Measurements from ENCODE around the gene MAP2K7. TPM values are rescaled to one million over a fixed set of nuclear protein-coding genes. Genes with fewer than 3 reads are reported as not detected.
"Not testable (repeated sequence)": the region's sequence is repeated elsewhere in the genome, so short reads cannot be mapped to it uniquely, and the experiment has no call there.

Gene MAP2K7
- polyA plus RNA-seq, 1 experiment = 5.6 TPM

DNA sequence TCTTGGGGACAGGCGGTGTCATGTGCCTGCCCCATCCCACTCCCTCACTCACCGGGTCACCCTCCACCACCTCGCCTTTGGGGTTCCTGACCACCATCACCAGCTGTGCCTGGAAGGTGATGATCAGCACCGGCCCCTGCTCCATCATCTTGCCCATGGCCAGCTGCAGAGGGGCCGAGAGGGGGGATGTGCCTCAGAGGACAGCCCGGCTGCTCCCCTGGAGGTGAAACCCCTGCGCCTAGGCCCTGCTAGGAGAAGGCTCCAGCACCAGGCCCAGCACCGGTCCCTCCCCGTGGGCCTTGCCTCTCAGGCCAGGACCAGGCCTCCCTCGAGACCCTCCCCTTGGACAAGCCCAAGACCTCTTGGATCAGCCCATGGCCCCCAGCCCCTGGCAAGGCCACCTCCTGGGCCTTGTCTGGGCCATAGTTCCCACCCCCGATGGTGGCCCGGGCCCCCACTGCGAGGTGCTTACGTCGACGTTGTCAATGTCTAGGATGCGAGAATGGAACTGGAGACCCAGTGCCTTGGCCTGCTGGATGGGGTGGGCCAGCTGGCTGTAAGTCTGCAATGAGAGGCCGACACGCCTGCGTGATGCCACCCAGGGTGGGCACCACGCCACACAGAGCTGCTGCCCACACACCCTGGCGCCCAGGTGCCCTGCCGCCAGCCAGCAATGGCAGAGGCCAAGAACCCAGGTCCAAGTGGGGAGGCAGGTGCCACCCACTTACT lies 24.1 kb downstream of the MAP2K7 start:
- H3K9me3 ChIP-seq (ENCODE audit: control insufficient read depth, insufficient read depth, low read length) = no peaks in the 10 kb centered on the region
- ChIA-PET CTCF (interaction anchor here (1.4 to 3.5 kb wide), 4 partner anchors 10 to 75 kb away, joined by 3 to 35 read pairs (median 6); partner anchors contain the start of gene TIMM44), POLR2A (interaction anchor here (0.6 to 1.8 kb wide), 2 partner anchors 10 to 17 kb away, joined by 3 to 4 read pairs; no protein-coding TSS in a partner anchor)
- peak overlapping the region; percentile 99 for H3K27ac ChIP-seq (ENCODE audit: low read depth, low read length)
- DNase-seq (ENCODE audit: low read depth, low spot score) = no peak
- H3K27me3 ChIP-seq (ENCODE audit: control insufficient read depth, insufficient read depth, low read length) = no peaks in the 10 kb centered on the region
- no peak overlapping the region for H3K4me3 ChIP-seq (ENCODE audit: low read depth, low read length)
- TF ChIP-seq, protein P1, sequence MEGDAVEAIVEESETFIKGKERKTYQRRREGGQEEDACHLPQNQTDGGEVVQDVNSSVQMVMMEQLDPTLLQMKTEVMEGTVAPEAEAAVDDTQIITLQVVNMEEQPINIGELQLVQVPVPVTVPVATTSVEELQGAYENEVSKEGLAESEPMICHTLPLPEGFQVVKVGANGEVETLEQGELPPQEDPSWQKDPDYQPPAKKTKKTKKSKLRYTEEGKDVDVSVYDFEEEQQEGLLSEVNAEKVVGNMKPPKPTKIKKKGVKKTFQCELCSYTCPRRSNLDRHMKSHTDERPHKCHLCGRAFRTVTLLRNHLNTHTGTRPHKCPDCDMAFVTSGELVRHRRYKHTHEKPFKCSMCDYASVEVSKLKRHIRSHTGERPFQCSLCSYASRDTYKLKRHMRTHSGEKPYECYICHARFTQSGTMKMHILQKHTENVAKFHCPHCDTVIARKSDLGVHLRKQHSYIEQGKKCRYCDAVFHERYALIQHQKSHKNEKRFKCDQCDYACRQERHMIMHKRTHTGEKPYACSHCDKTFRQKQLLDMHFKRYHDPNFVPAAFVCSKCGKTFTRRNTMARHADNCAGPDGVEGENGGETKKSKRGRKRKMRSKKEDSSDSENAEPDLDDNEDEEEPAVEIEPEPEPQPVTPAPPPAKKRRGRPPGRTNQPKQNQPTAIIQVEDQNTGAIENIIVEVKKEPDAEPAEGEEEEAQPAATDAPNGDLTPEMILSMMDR (IDR thresholded peaks at IDR 0.05; ENCODE audit: low read depth, low read length) = no peak

DNA sequence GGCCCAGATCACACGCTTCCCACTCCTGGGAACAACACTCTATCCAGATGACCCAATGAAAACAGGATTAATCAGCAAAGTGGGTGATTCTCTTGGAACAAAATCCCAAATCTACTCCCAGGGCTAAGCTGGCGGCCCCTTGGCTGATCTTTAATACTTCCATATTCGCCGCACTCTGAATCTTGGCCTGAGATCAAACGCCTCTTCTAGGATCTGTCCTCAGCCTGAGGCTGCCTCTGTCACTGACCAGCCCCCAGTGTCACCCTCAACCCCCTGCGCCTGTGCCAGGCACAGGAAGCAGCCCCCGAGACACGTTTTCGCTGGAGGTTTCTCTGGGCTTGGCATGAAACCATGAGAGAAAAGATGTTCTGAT lies 24.6 kb downstream of the MAP2K7 start:
- no peaks in the 10 kb centered on the region for H3K27me3 ChIP-seq (ENCODE audit: control insufficient read depth, insufficient read depth, low read length)
- H3K4me3 ChIP-seq (ENCODE audit: low read depth, low read length) = peak overlapping the region; percentile 10; the same call in 1 of the 2 replicates
- TF ChIP-seq, protein P1 (IDR thresholded peaks at IDR 0.05; ENCODE audit: low read depth, low read length) = no peak
- H3K27ac ChIP-seq (ENCODE audit: low read depth, low read length) = peak overlapping the region; percentile 99
- DNase-seq (ENCODE audit: low read depth, low spot score) = no peak
- ChIA-PET CTCF (interaction anchor here (0.6 to 3.5 kb wide), 5 partner anchors 10 to 76 kb away, joined by 3 to 35 read pairs (median 7); partner anchors contain the start of gene TIMM44), POLR2A (interaction anchor here (1.0 to 1.8 kb wide), 4 partner anchors 11 to 829 kb away, joined by 4 to 22 read pairs (median 4); partner anchors contain the start of genes MAP2K7 and TIMM44)
- no peaks in the 10 kb centered on the region for H3K9me3 ChIP-seq (ENCODE audit: control insufficient read depth, insufficient read depth, low read length)

DNA sequence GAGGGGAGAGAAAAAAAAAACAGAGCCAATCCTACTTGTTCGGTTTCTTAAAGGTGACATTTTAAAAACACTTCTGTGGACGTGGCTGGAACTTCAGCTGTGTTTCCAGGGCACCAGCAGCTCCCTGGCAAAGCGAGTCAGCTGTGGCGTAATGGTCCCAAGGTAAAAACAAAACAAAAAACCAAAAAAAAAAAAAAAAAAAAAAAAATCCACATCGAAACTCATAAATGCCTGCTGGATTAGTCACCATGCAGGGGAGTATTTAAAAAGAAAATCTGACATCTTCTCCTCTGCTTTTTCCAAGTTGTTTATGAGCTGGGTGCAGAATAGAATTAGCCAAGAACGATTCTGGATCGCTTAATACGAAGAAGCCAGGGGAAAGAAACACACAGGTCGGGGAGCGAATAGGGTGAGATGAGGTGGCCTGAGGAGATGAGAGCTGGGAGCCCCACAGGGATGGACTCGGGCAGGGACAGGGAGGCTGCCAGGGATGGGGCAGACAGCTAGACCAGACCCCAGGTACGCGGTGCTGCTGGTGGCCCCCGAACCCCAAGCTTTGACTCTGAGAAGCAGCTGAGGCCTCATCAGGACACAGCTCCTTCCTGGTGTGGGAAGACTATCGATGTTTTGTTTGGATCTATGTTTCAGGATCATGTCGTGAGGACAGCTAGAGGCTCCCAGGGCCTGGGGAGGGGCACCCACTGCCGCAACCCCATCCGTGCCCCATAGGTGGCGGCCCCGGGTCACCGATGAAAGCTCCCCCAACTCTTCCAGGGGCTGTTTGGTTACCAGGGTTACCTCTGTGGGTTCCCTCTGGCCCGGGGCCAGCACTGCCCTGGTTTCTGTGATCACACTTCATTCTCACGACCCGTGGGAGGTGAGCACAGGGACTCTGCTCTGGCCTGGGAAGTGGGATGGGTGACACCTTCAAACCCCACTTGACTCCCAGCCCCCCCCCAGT lies 25.3 kb downstream of the MAP2K7 start:
- H3K27me3 ChIP-seq (ENCODE audit: control insufficient read depth, insufficient read depth, low read length) = no peaks in the 10 kb centered on the region
- CTCF ChIA-PET = interaction anchor here (0.6 to 3.5 kb wide), 12 partner anchors 9 to 1697 kb away, joined by 3 to 35 read pairs (median 6); partner anchors contain the start of genes SNAPC2 and TIMM44
- TF ChIP-seq, protein P1 (IDR thresholded peaks at IDR 0.05; ENCODE audit: low read depth, low read length) = peak; percentile 47
- H3K27ac ChIP-seq (ENCODE audit: low read depth, low read length) = peak overlapping the region; percentile 99
- no peaks in the 10 kb centered on the region; the same call in 1 of the 2 replicates for H3K9me3 ChIP-seq (ENCODE audit: control insufficient read depth, insufficient read depth, low read length)
- POLR2A ChIA-PET = interaction anchor here (0.6 to 1.8 kb wide), 7 partner anchors 9 to 830 kb away, joined by 3 to 22 read pairs (median 4); partner anchors contain the start of genes MAP2K7 and TIMM44
- H3K4me3 ChIP-seq (ENCODE audit: low read depth, low read length) = peak overlapping the region; percentile 29
- peak; percentile 78 for DNase-seq (ENCODE audit: low read depth, low spot score)

DNA sequence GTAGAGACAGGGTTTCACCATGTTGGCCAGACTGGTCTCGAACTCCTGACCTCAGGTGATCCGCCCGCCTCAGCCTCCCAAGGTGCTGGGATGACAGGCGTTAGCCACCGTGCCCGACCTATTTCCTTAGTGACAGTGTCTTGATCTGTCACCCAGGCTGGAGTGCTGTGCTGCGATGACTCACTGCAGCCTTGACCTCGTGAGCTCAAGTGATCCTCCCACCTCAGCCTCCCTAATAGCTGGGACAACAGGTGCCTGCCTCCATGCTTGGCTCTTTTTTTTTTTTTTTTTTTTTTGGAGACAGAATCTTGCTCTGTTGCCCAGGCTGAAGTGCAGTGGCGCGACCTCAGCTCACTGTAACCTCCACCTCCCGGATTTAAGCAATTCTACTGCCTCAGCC lies 26.4 kb downstream of the MAP2K7 start:
- DNase-seq (ENCODE audit: low read depth, low spot score); H3K27me3 ChIP-seq (ENCODE audit: control insufficient read depth, insufficient read depth, low read length); H3K9me3 ChIP-seq (ENCODE audit: control insufficient read depth, insufficient read depth, low read length); H3K4me3 ChIP-seq (ENCODE audit: low read depth, low read length): not testable (repeated sequence)
- H3K27ac ChIP-seq (ENCODE audit: low read depth, low read length) = peak overlapping the region; percentile 21
- CTCF ChIA-PET = interaction anchor here (0.7 to 3.5 kb wide), 4 partner anchors 14 to 324 kb away, joined by 4 to 35 read pairs (median 10); partner anchors contain the start of gene TIMM44
- POLR2A ChIA-PET = interaction anchor here (0.7 kb wide), 1 partner anchor 15 kb away, joined by 6 read pairs; no protein-coding TSS in a partner anchor

DNA sequence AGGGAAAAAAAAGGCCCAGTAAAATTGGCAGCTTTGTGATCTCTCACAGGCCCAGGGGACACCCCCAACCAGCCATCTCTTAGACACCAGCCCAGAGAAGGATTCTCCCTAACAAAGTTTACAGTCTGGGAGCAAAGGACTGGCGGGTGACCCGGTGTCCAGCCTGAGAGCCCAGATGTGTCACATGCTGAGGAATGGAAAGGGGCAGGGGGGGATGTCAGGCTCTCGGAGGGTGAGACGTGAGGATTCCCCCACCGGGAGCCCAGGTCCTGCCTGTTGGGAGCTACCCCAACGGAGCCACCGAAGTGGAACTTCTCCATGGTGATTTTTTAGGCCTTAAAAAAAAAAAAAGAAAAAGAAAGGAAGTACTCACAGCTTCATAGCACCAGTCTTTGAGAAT lies 27.1 kb downstream of the MAP2K7 start:
- Histone ChIP-seq H3K27ac (ENCODE audit: low read depth, low read length) (peak overlapping the region; percentile 52), H3K27me3 (ENCODE audit: control insufficient read depth, insufficient read depth, low read length) (no peaks in the 10 kb centered on the region), H3K4me3 (ENCODE audit: low read depth, low read length) (no peak overlapping the region), H3K9me3 (ENCODE audit: control insufficient read depth, insufficient read depth, low read length) (no peaks in the 10 kb centered on the region; the same call in 1 of the 2 replicates)
- TF ChIP-seq, protein P1 (IDR thresholded peaks at IDR 0.05; ENCODE audit: low read depth, low read length) = no peak
- ChIA-PET CTCF (interaction anchor here (0.6 to 3.5 kb wide), 4 partner anchors 13 to 650 kb away, joined by 4 to 35 read pairs (median 10); partner anchors contain the start of gene TIMM44), POLR2A (interaction anchor here (0.6 to 2.0 kb wide), 3 partner anchors 10 to 78 kb away, joined by 3 to 6 read pairs (median 5); partner anchors contain the start of gene SNAPC2)
- no peak for DNase-seq (ENCODE audit: low read depth, low spot score)
